Glomerular visceral epithelial cell (primary cell): ENCODE data around the gene TDP1.
"Not testable (repeated sequence)": the region's sequence is repeated elsewhere in the genome, so short reads cannot be mapped to it uniquely, and the experiment has no call there.

Source experiments
- DNase-seq: peaks from one replicate; pipeline ENCODE4 v3.0.0-alpha.2; 2016; ENCODE audit errors: extremely low spot score

The TDP1 gene

GRCh38 chr14:89990218-89990617 is 34.5 kb downstream of the TDP1 start:
- no peak for DNase-seq

GRCh38 chr14:89990623-89991275 is 35.0 kb downstream of the TDP1 start:
- no peak for DNase-seq

GRCh38 chr14:89992273-89992672 is 36.5 kb downstream of the TDP1 start:
- no peak for DNase-seq

GRCh38 chr14:89996963-89997362 is 41.2 kb downstream of the TDP1 start:
- no peak for DNase-seq

- DNase-seq: no peak
Observed at GRCh38 chr14:90000935-90001334, 45.2 kb downstream of the TDP1 start.

- no peak for DNase-seq
Observed at GRCh38 chr14:90003526-90004307, 48.0 kb downstream of the TDP1 start.

GRCh38 chr14:90005441-90005840 is 49.7 kb downstream of the TDP1 start:
- no peak for DNase-seq

GRCh38 chr14:90005939-90006530 is 50.3 kb downstream of the TDP1 start:
- no peak for DNase-seq

GRCh38 chr14:90017371-90017770 is 61.6 kb downstream of the TDP1 start:
- no peak for DNase-seq

- DNase-seq: no peak
Observed at GRCh38 chr14:90019824-90020523, 64.2 kb downstream of the TDP1 start.

- DNase-seq: no peak
Observed at GRCh38 chr14:90023176-90023896, 67.6 kb downstream of the TDP1 start.

- DNase-seq: no peak
Observed at GRCh38 chr14:90024910-90025309, 69.2 kb downstream of the TDP1 start.

- DNase-seq: not testable (repeated sequence)
Observed at GRCh38 chr14:90026608-90027007, 70.9 kb downstream of the TDP1 start.

- DNase-seq: no peak
Observed at GRCh38 chr14:90027842-90028241, 72.1 kb downstream of the TDP1 start.

- DNase-seq: no peak
Observed at GRCh38 chr14:90034156-90034555, 78.4 kb downstream of the TDP1 start.

GRCh38 chr14:90034835-90035525 is 79.3 kb downstream of the TDP1 start:
- DNase-seq: no peak

GRCh38 chr14:90039253-90040010 is 83.7 kb downstream of the TDP1 start:
- no peak for DNase-seq

- no peak for DNase-seq
Observed at GRCh38 chr14:90040411-90040810, 84.7 kb downstream of the TDP1 start.

- no peak for DNase-seq
Observed at GRCh38 chr14:90042496-90043252, 86.9 kb downstream of the TDP1 start.

- no peak for DNase-seq
Observed at GRCh38 chr14:90045616-90046015, 89.9 kb downstream of the TDP1 start.
